D721Med (cell line): Measurements from ENCODE around the gene RNASE8.
A peak's percentile ranks its signal among the peaks of the same experiment; 100 is the strongest.

Experiments used
- DNase-seq: peaks from one replicate; pipeline ENCODE4 v3.0.0; 2011; ENCODE audit warnings: low spot score; ENCODE audit not compliant: insufficient read length
- FAIRE-seq: peaks from 2 replicates; lab custom pipeline; 2011; peaks lifted over from hg19 to GRCh38; lab: Jason Lieb, UNC
- CTCF ChIP-seq: IDR thresholded peaks from 2 replicates; pipeline ENCODE4 v1.5.1; 2012; ENCODE audit warnings: mild to moderate bottlenecking, control low read depth; ENCODE audit not compliant: insufficient read depth; ENCODE audit errors: missing control alignments

RNASE8 gene

DNA sequence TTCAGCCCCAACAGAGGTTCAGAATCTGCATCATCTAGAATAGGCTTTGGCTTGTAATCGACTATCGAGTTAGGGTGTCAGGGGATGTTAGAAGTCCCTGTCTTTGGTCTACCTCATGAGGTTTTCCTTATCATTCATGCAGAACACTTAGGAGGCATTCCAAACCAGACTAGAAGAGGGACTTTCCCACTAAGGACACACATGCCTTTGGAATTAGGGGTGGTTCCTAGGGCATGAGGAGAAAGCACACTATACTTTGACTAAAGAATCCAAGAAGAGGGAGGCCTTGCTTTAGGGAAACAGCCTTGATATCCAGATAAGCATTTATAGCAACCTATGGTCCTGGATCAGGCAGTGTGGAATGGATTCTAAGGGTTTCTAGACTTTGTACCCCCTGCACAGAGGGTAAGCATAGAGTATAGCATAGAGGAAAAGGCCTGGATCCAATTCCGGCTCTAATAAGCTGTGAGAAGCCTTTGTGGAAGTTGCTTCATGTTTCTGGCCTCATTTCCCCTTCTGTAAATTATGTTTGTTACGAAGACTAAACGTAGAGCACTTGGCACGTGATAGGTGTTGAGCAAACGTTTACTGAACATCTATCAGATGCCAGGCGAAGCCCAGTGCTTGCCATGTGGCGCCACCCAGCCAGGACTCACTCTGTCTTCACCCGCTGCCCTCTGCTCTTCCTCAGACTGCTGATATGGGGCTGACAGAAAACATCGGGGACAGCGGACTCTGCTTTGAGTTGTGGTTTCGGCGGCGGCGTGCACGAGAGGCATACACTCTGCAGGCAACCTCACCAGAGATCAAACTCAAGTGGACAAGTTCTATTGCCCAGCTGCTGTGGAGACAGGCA lies 27.6 kb downstream of the RNASE8 start:
- no peak for TF ChIP-seq CTCF
- no peak for DNase-seq
- FAIRE-seq, result no peak

- DNase-seq (no peak), FAIRE-seq (no peak)
- TF ChIP-seq CTCF, result no peak
Measured at GRCh38 chr14:21086908-21087293, 29.3 kb downstream of the RNASE8 start.

DNA sequence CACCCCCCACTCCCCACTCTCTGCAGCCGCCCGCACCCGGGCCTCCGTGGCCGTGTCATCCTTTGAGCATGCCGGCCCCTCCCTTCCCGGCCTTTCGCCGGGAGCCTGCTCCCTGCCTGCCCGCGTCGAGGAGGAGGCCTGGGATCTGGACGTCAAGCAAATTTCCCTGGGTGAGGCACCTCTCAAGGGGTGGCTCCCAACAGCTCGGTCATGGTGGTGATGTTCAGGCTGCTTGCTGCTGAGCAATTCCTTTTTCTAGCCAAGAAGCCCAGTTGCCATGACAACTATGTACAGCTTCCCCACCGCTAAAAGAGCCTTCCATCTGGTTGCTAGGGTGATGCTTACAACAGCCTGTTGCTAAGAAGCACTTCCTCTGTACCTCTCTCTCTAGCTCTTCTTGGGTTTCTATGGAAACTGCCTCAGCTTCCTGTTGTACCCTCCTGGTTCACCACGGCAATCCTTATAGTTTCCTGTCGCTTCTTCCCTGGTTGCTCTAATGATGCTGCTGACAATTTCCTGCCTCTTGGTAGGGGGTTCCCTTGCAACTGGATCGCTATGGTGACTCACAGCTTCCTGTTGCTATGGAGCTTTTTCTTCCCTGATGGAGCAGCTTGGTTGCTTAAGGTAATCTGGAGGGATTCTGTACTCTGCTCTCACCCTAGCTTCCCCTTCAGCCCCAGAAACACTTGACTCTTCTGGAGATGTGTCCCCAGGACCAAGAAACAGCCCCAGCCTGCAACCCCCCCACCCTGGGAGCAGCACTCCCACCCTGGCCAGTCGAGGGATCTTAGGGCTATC lies 29.9 kb downstream of the RNASE8 start:
- no peak for TF ChIP-seq CTCF
- DNase-seq (peak; percentile 31), FAIRE-seq (no peak)

GRCh38 chr14:21088687-21089086 lies 31.1 kb downstream of the RNASE8 start:
- no peak for TF ChIP-seq CTCF
- FAIRE-seq (no peak), DNase-seq (no peak)

GRCh38 chr14:21089271-21089670 lies 31.6 kb downstream of the RNASE8 start:
- no peak for TF ChIP-seq CTCF
- FAIRE-seq (no peak), DNase-seq (peak; percentile 12)

GRCh38 chr14:21089877-21090193 lies 32.2 kb downstream of the RNASE8 start:
- TF ChIP-seq CTCF, result no peak
- FAIRE-seq (no peak), DNase-seq (no peak)
